ENCODE data around the gene TM4SF4. TPM values are rescaled to one million over a fixed set of nuclear protein-coding genes. Genes with fewer than 3 reads are reported as not detected.

The TM4SF4 gene
- total RNA-seq, 2 donors from 2014 or later = 0.59 TPM; not detected in 1

- DNase-seq (no peak), ATAC-seq (no peak)
- intact Hi-C loops (cut with DNase I) = no loop called here
These were observed 21.2 kb upstream of the TM4SF4 start for GRCh38 chr3:149453140-149453805.

GRCh38 chr3:149454746-149455145 is 19.8 kb upstream of the TM4SF4 start:
- DNase-seq (no peak), ATAC-seq (peak; percentile 15 to 84)
- intact Hi-C loops (cut with DNase I) = no loop called here

- ATAC-seq = peak in 1 of 2 donors; percentile 22
- DNase-seq = no peak
- intact Hi-C loops (cut with DNase I) = no loop called here
These were observed 19.1 kb upstream of the TM4SF4 start for GRCh38 chr3:149455366-149455765.

GRCh38 chr3:149455989-149456388 is 18.5 kb upstream of the TM4SF4 start:
- DNase-seq (no peak), ATAC-seq (no peak)
- intact Hi-C loops (cut with DNase I) = no loop called here

- DNase-seq = no peak
- peak in 1 of 2 donors; percentile 69 for ATAC-seq
- intact Hi-C loops (cut with DNase I) = no loop called here
These were observed 14.9 kb upstream of the TM4SF4 start for GRCh38 chr3:149459491-149460059.

- peak; percentile 57 to 83 for ATAC-seq
- no peak for DNase-seq
- intact Hi-C loops (cut with DNase I) = no loop called here
These were observed 14.4 kb upstream of the TM4SF4 start for GRCh38 chr3:149460117-149460516.

- DNase-seq = no peak
- intact Hi-C loops (cut with DNase I) = no loop called here
- no peak for ATAC-seq
These were observed 12.4 kb upstream of the TM4SF4 start for GRCh38 chr3:149462051-149462450.

GRCh38 chr3:149462581-149463011 is 11.9 kb upstream of the TM4SF4 start:
- intact Hi-C loops (cut with DNase I) = no loop called here

GRCh38 chr3:149463921-149464320 is 10.6 kb upstream of the TM4SF4 start:
- no peak for DNase-seq
- intact Hi-C loops (cut with DNase I) = no loop called here
- no peak for ATAC-seq

More at GRCh38 chr3:149462581-149463011, 11.9 kb upstream of the TM4SF4 start:
- DNase-seq (no peak), ATAC-seq (no peak)

- ATAC-seq = no peak
- intact Hi-C loops (cut with DNase I) = no loop called here
- no peak for DNase-seq
These were observed 9.8 kb upstream of the TM4SF4 start for GRCh38 chr3:149464542-149465328.

- DNase-seq (no peak), ATAC-seq (peak; percentile 55 to 66)
- intact Hi-C loops (cut with DNase I) = no loop called here
These were observed 9.1 kb upstream of the TM4SF4 start for GRCh38 chr3:149465351-149465883.

- ATAC-seq (peak; percentile 82 to 96), DNase-seq (no peak)
- intact Hi-C loops (cut with DNase I) = no loop called here
These were observed 8.3 kb upstream of the TM4SF4 start for GRCh38 chr3:149466192-149466591.

- DNase-seq (no peak), ATAC-seq (no peak)
- intact Hi-C loops (cut with DNase I) = no loop called here
These were observed 5.8 kb upstream of the TM4SF4 start for GRCh38 chr3:149468504-149469212.

GRCh38 chr3:149470381-149470780 is 4.1 kb upstream of the TM4SF4 start:
- no peak for ATAC-seq
- intact Hi-C loops (cut with DNase I) = no loop called here
- DNase-seq = no peak

- ATAC-seq = peak in 1 of 2 donors; percentile 9
These were observed 2.3 kb upstream of the TM4SF4 start for GRCh38 chr3:149472030-149472797.

GRCh38 chr3:149473357-149474249 is 894 bp upstream of the TM4SF4 start:
- intact Hi-C loops (cut with DNase I) = no loop called here
- DNase-seq (no peak), ATAC-seq (peak; percentile 55 to 92)

More at GRCh38 chr3:149472030-149472797, 2.3 kb upstream of the TM4SF4 start:
- no peak for DNase-seq
- intact Hi-C loops (cut with DNase I) = no loop called here

- intact Hi-C loops (cut with DNase I) = loop anchor here in 1 of 2 donors (5.0 kb wide), 1 partner anchor 78 kb away; no protein-coding TSS in a partner anchor
- no peak for ATAC-seq
- DNase-seq = no peak
These were observed 1.1 kb downstream of the TM4SF4 start for GRCh38 chr3:149475451-149476060.
